ENCODE results near the gene GCAT. TPM values are rescaled to one million over a fixed set of nuclear protein-coding genes. Genes with fewer than 3 reads are reported as not detected.
A peak's percentile ranks its signal among the peaks of the same experiment; 100 is the strongest.

GCAT gene
- total RNA-seq, 4 donors from 2014 or later = 11.3 to 34.5 (median 20.1) TPM

GRCh38 chr22:37763012-37763411 is 44.7 kb upstream of the GCAT start:
- DNase-seq (ENCODE audit: low spot score in 2 of 2) = no peak
- no peaks in the 10 kb centered on the region for H3K27me3 ChIP-seq
- H3K4me1 ChIP-seq = peaks cover 14% of the 10 kb centered on the region
- H3K36me3 ChIP-seq = peaks cover 79% of the 10 kb centered on the region
- H3K27ac ChIP-seq = no peak overlapping the region
- no peaks in the 10 kb centered on the region for H3K9me3 ChIP-seq
- no peak for TF ChIP-seq EP300 (IDR thresholded peaks at IDR 0.05)
- no peak for TF ChIP-seq CTCF (IDR thresholded peaks at IDR 0.05)
- no peak for TF ChIP-seq POLR2A (IDR thresholded peaks at IDR 0.05)
- TF ChIP-seq POLR2AphosphoS5 (IDR thresholded peaks at IDR 0.05) = no peak
- no peak overlapping the region for H3K4me3 ChIP-seq
- 90% methylated on average over 5 of the region's 9 CpGs for whole genome bisulfite sequencing

DNA sequence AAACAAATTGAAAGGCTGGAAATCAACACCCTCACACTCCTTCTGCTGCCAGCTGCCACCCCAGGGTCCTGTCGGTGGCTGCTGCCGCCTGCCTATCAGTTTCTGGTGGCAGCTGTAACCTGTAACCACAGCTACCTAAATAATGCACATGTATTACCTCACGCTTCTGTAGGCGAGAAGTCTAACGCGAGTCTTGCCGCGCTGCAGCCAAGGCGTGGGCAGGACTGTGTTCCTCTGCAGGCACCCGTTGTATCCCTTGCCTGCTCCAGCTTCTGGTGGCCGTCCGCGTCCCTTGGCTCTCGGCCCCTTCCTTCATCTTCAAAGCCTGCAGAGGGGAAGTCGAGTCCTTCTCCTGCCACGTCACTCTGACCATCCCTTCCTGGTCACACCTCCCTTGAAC is 44.1 kb upstream of the GCAT start:
- Histone ChIP-seq H3K9me3 (no peaks in the 10 kb centered on the region), H3K27me3 (no peaks in the 10 kb centered on the region), H3K36me3 (peaks cover 79% of the 10 kb centered on the region), H3K4me1 (peaks cover 14% of the 10 kb centered on the region), H3K27ac (no peak overlapping the region), H3K4me3 (no peak overlapping the region)
- WGBS = 79% methylated on average over 16 of the region's 16 CpGs
- DNase-seq (ENCODE audit: low spot score in 2 of 2) = peak in 1 of 2 donors; percentile 68
- TF ChIP-seq POLR2A (IDR thresholded peaks at IDR 0.05) (no peak), CTCF (IDR thresholded peaks at IDR 0.05) (no peak), EP300 (IDR thresholded peaks at IDR 0.05) (no peak), POLR2AphosphoS5 (IDR thresholded peaks at IDR 0.05) (no peak)

GRCh38 chr22:37764622-37765021 is 43.1 kb upstream of the GCAT start:
- H3K4me1 ChIP-seq = peaks cover 14% of the 10 kb centered on the region
- H3K27ac ChIP-seq = no peak overlapping the region
- H3K4me3 ChIP-seq = no peak overlapping the region
- 87% methylated on average over 6 of the region's 6 CpGs for WGBS
- H3K9me3 ChIP-seq = no peaks in the 10 kb centered on the region
- peaks cover 77% of the 10 kb centered on the region for H3K36me3 ChIP-seq
- TF ChIP-seq POLR2A (IDR thresholded peaks at IDR 0.05) (no peak), POLR2AphosphoS5 (IDR thresholded peaks at IDR 0.05) (no peak), EP300 (IDR thresholded peaks at IDR 0.05) (no peak), CTCF (IDR thresholded peaks at IDR 0.05) (no peak)
- no peak for DNase-seq (ENCODE audit: low spot score in 2 of 2)
- H3K27me3 ChIP-seq = no peaks in the 10 kb centered on the region

- no peak overlapping the region for H3K27ac ChIP-seq
- no peak for DNase-seq (ENCODE audit: low spot score in 2 of 2)
- no peak overlapping the region for H3K4me3 ChIP-seq
- no peaks in the 10 kb centered on the region for H3K27me3 ChIP-seq
- TF ChIP-seq POLR2A (IDR thresholded peaks at IDR 0.05) (no peak), POLR2AphosphoS5 (IDR thresholded peaks at IDR 0.05) (no peak), CTCF (IDR thresholded peaks at IDR 0.05) (no peak), EP300 (IDR thresholded peaks at IDR 0.05) (no peak)
- H3K36me3 ChIP-seq = peaks cover 77% of the 10 kb centered on the region
- no peaks in the 10 kb centered on the region for H3K9me3 ChIP-seq
- H3K4me1 ChIP-seq = peaks cover 14% of the 10 kb centered on the region
- 78% methylated on average over 12 of the region's 13 CpGs for WGBS
Observed at GRCh38 chr22:37765498-37765897, 42.2 kb upstream of the GCAT start.

GRCh38 chr22:37765953-37766576 is 41.7 kb upstream of the GCAT start:
- H3K4me3 ChIP-seq = no peak overlapping the region
- peaks cover 79% of the 10 kb centered on the region for H3K36me3 ChIP-seq
- DNase-seq (ENCODE audit: low spot score in 2 of 2) = no peak
- TF ChIP-seq CTCF (IDR thresholded peaks at IDR 0.05) = no peak
- no peak for TF ChIP-seq POLR2AphosphoS5 (IDR thresholded peaks at IDR 0.05)
- no peak for TF ChIP-seq EP300 (IDR thresholded peaks at IDR 0.05)
- no peak for TF ChIP-seq POLR2A (IDR thresholded peaks at IDR 0.05)
- 90% methylated on average over 3 of the region's 8 CpGs for WGBS
- peaks cover 14% of the 10 kb centered on the region for H3K4me1 ChIP-seq
- no peaks in the 10 kb centered on the region for H3K27me3 ChIP-seq
- H3K9me3 ChIP-seq = no peaks in the 10 kb centered on the region
- H3K27ac ChIP-seq = no peak overlapping the region
